Measurements from ENCODE around the gene BCR.

- no peak for TF ChIP-seq POLR2A (IDR thresholded peaks at IDR 0.05)
- no peak for TF ChIP-seq POLR2AphosphoS5 (IDR thresholded peaks at IDR 0.05)
Measured at GRCh38 chr22:23288301-23289129, 108.2 kb downstream of the BCR start.

All from transverse colon (tissue), 3 donors.